GM18868 (cell line): ENCODE data around the gene CTSK.
A peak's percentile ranks its signal among the peaks of the same experiment; 100 is the strongest.
"Not testable (repeated sequence)": the region's sequence is repeated elsewhere in the genome, so short reads cannot be mapped to it uniquely, and the experiment has no call there.

ENCODE experiments used
- ATAC-seq: cut with Tn5 transposase; IDR thresholded peaks from one replicate; pipeline ENCODE4 v1.9.1; 2021; ENCODE audit warnings: mild to moderate bottlenecking, moderate library complexity; ENCODE audit not compliant: unreplicated experiment

Gene CTSK

GRCh38 chr1:150807249-150808023 lies 624 bp downstream of the CTSK start:
- no peak for ATAC-seq

- no peak for ATAC-seq
These were observed 2.2 kb downstream of the CTSK start for GRCh38 chr1:150805899-150806298.

DNA sequence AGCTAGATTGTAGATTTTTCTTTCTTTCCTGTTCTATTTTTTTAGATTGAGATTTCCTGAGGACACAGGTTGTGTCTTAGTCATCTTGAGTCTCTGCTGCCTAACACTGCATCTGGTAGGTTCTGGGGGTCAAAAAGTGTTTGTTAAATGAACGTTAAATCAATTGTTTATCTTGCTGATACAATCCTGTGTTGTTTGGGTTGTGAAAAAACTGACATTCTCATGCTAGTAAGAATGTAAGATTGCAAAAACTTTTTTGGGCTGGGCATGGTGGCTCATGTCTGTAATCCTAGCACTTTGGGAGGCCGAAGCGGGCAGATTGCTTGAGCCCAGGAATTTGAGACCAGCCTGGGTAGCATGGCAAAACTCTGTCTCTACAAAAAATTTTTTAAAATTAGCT lies 3.4 kb downstream of the CTSK start:
- no peak for ATAC-seq

DNA sequence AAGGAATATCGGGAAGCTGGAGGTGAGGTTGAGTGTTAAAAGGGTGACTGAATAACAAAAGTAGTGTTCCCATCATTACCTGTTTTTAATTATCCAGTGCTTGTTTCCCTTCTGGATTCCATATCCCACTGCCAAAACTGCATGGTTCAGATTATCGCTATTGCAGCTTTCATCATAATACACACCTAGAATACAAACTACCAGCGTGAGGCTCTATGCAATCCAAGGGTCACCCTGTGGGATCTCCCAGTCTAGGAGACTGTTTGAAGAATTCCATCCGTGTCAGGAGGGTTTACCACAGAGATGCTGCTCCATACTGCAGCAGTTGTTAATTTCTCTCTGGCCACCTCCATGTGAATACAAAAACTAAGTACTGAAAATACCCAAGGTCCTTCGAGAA lies 9.0 kb downstream of the CTSK start:
- no peak for ATAC-seq

GRCh38 chr1:150798525-150798924 lies 9.5 kb downstream of the CTSK start:
- ATAC-seq, result no peak

GRCh38 chr1:150796374-150796773 lies 11.7 kb downstream of the CTSK start:
- no peak for ATAC-seq

DNA sequence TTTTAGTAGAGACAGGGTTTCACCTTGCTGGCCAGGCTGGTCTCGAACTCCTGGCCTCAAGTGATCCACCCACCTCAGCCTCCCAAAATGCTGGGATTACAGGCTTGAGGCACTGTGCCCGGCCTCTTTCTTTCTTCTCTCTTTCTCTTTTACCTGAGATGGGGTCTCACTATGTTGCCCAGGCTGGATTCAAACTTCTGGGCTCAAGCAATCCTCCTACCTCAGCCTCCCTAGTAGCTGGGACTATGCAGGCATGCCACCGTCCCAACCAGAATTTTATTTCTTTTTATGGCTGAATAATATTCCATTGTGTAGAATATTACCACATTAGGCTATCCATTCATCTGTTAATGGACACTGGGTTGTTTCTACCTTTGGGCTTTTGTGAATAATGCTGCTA lies 14.3 kb downstream of the CTSK start:
- not testable (repeated sequence) for ATAC-seq

DNA sequence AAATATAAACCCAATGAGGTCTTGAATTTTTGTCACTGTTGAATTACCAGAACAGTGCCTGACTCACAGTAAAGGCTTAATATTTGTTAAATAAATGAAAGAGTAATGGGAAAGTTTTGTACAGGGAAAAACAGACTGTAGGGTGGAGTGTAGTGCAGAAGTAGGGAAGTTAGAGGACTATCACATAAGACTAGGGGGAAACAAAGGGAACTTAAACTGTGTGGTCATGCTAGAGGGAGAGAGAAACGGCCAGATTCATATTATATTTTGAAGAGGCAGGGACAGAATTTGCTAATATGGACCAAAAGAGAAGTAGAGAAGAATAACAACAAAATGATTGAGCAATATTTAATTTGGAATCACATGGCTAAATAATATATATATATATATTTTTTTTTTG lies 14.8 kb downstream of the CTSK start:
- no peak for ATAC-seq

GRCh38 chr1:150791585-150791984 lies 16.5 kb downstream of the CTSK start:
- no peak for ATAC-seq

- no peak for ATAC-seq
These were observed 18.7 kb downstream of the CTSK start for GRCh38 chr1:150789396-150789795.

- no peak for ATAC-seq
These were observed 19.1 kb downstream of the CTSK start for GRCh38 chr1:150788946-150789345.

GRCh38 chr1:150787455-150787854 lies 20.6 kb downstream of the CTSK start:
- ATAC-seq, result no peak

DNA sequence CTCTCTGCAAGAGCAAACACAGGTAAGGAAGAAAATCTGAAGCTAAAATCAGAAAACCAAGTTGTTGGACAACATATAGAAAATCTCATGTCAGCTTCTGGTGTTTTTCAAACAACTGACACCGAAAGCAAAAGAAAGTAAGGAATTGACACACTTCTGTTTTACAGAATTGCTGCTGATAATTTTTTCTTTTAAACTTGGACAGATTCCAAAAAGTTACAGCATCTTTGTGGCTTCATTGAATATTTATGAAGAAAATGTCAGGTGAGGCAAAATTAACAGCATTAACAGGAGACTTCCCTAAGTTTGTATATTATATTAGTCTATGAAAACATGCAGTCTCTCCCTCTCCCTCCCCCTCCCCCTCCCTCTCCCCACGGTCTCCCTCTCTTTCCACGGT lies 27.6 kb downstream of the CTSK start:
- ATAC-seq, result no peak

DNA sequence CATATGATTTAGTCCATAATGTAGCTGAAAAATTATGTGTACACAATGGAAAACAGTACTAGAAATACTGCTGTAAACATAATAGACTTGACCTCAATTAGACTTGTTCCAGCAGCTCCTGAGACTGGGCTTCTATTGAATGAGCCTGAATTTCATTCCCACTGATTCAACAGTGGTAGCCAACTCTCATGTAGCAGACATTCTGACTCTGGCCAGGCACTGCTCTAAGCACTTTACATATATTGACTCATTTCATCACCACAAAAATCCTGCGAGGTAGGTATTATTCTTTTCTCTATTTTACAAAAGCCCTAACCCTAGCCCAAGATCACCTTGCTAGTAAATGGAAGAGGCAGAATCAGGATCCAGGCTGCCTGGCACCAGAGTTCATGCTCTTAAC lies 29.7 kb downstream of the CTSK start:
- no peak for ATAC-seq

- ATAC-seq, result no peak
These were observed 30.5 kb downstream of the CTSK start for GRCh38 chr1:150777544-150777943.

- ATAC-seq, result not testable (repeated sequence)
These were observed 32.0 kb downstream of the CTSK start for GRCh38 chr1:150775931-150776505.

DNA sequence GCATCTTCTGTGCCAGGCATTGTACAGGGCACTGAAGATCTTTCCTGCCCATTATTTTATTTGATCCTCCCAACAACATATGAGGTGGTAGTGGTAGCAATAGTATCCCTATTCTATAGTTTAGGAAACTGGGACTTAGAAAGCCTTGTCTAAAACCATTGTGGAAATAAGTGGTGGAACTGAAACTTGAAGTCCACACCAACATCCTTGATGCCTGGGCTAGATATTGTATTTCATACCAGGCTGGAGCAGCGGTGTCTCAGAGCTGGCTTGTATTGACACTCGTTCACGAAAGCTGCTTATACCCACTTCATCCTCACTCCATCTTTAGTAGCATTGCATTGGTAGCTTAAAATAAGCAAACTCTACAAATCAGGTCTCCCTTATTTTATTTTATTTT lies 32.8 kb downstream of the CTSK start:
- no peak for ATAC-seq

DNA sequence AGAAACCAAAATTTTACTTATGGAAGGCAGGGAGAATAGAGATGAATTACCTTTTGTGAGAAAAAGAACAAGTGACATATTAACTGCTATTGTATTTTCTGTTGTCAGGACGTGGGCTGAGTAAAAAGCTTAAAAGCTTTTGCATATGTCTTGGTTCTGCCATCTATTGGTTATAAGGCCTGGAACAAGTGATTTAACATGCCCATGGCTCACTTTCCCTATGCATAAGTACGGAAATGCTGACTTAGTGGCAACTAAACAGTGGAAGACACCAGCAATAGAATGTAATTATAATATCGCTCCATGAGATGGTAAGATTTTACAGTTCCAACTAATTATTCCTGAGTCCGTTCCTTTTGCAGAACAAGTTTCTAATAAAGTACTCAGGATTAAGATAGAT lies 35.7 kb downstream of the CTSK start:
- no peak for ATAC-seq

DNA sequence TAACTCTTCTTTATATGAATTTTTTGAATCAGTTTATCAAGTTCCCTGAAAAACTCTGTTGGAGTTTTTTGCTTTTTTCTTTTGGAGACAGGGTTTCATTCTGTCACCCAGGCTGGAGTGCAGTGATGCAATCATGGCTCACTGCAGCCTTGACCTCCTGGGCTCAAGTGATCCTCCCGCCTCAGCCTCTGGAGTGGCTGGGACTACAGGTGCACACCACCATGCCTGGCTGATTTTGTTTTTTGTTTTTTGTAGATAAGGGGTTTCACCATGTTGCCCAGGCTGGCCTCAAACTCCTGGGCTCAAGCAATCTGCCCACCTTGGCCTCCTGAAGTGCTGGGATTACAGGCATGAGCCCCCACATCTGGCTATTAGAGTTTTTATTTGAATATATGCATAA lies 40.4 kb downstream of the CTSK start:
- ATAC-seq, result not testable (repeated sequence)

DNA sequence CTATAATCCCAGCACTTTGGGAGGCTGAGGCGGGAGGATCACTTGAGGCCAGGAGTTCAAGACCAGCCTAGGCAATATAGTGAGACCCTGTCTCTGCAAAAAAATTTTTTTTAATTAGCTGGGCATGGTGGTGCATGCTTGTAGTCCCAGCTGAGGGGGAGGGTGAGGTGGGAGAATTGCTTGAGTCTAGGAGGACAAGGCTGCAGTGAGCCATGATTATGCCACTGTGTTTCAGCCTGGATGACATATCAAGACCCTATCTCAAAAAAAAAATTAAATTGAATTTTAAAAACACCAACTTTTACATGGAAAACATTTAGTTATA lies 42.1 kb downstream of the CTSK start:
- ATAC-seq, result peak; percentile 22

- peak; percentile 89 for ATAC-seq
These were observed 42.6 kb downstream of the CTSK start, which contains the start of gene CTSS for GRCh38 chr1:150765296-150765976. Gene CTSS, minus strand, starts transcription at chr1:150765778. Its CDS starts 1,015 bp downstream, at chr1:150764763.

- ATAC-seq, result no peak
These were observed 43.4 kb downstream of the CTSK start for GRCh38 chr1:150764617-150765101.
